Panc1 (cell line): ENCODE measurements around the gene GNAS-AS1. TPM values are rescaled to one million over a fixed set of nuclear protein-coding genes. Genes with fewer than 3 reads are reported as not detected.

ENCODE experiments used
- ATAC-seq: fragments of 200-7000 bp; cut with Tn5 transposase; 2 replicates; pipeline ENCODE4 v1.9.1; 2020; ENCODE audit warnings: mild to moderate bottlenecking, moderate library complexity
- BruUV-seq: library from RNA; stranded (reverse); fragments of 400-500 nt; replicated peaks from 2 replicates; lab custom pipeline; 2021; lab: Mats Ljungman, UMichigan
- CTCF ChIA-PET: fragments of 300-600 bp; sonication (Branson Sonifier 250); formaldehyde crosslinking; loops from one replicate; lab custom pipeline; 2022; ENCODE audit warnings: antibody characterized with exemption; lab: Charles Lee
- POLR2A ChIA-PET: fragments of 300-600 bp; sonication (Branson Sonifier 250); formaldehyde crosslinking; loops from one replicate; lab custom pipeline; 2022; ENCODE audit warnings: antibody characterized with exemption; lab: Charles Lee
- DNase-seq: peaks from one replicate; pipeline ENCODE4 v3.0.0-alpha.2; 2010; ENCODE audit warnings: low read depth, low spot score
- H3K27ac ChIP-seq: 2 replicates; pipeline ENCODE4 v1.5.1; 2011; ENCODE audit warnings: mild to moderate bottlenecking, low read length, inconsistent platforms
- H3K27me3 ChIP-seq: fragments of 200-500 bp; sonication (Bioruptor generic); 2 replicates; pipeline ENCODE4 v1.6.0; 2014; ENCODE audit warnings: low read length, inconsistent platforms; ENCODE audit not compliant: control insufficient read depth, insufficient read depth
- H3K36me3 ChIP-seq: fragments of 200-500 bp; sonication (Bioruptor generic); 2 replicates; pipeline ENCODE4 v1.5.1; 2014; ENCODE audit warnings: inconsistent platforms, mild to moderate bottlenecking, low read length, moderate library complexity; ENCODE audit not compliant: control insufficient read depth, insufficient read depth
- H3K4me1 ChIP-seq: 2 replicates; pipeline ENCODE4 v1.5.1; 2011; ENCODE audit warnings: inconsistent platforms, mild to moderate bottlenecking, low read length, moderate library complexity; ENCODE audit not compliant: control insufficient read depth, insufficient read depth
- H3K4me3 ChIP-seq, 2 experiments: 2 replicates each; pipeline ENCODE4 v1.5.1; 2011 to 2012; ENCODE audit warnings: low read depth in 2 of 2, low read length in 2 of 2, mild to moderate bottlenecking in 2 of 2, inconsistent platforms in 1 of 2, moderate library complexity in 1 of 2
- H3K9me3 ChIP-seq: fragments of 200-500 bp; sonication (Bioruptor generic); 2 replicates; pipeline ENCODE4 v1.5.1; 2014; ENCODE audit warnings: low read depth, mild to moderate bottlenecking, inconsistent platforms, low read length, moderate library complexity; ENCODE audit not compliant: control insufficient read depth, insufficient read depth
- POLR2AphosphoS5 ChIP-seq: IDR thresholded peaks from 2 replicates; pipeline ENCODE4 v1.6.1; 2012; ENCODE audit warnings: mild to moderate bottlenecking, low read depth, low read length, moderate library complexity
- SIN3A ChIP-seq: IDR thresholded peaks from 2 replicates; pipeline ENCODE4 v1.6.1; 2012; ENCODE audit warnings: low read depth, mild to moderate bottlenecking, low read length, moderate library complexity, borderline replicate concordance; ENCODE audit not compliant: insufficient read depth
- TCF7L2 ChIP-seq: IDR thresholded peaks from 2 replicates; pipeline ENCODE4 v1.6.1; 2011; ENCODE audit warnings: mild to moderate bottlenecking, low read depth, low read length, inconsistent platforms
- in situ Hi-C: cut with HindIII; loops from 2 replicates; pipeline ENCODE4 v1.10.0; 2016; ENCODE audit warnings: low sequenced_read_pairs, low pct_unique_long_range_greater_than_20kb
- intact Hi-C: fragments of 100-400 bp; cut with micrococcal nuclease; formaldehyde crosslinking; loops from one replicate; pipeline ENCODE4 v1.10.0; 2022; ENCODE audit not compliant: unreplicated experiment
- total RNA-seq: library from RNA; stranded (reverse); gene quantifications from one replicate; pipeline ENCODE4 v1.2.1, GENCODE V29; 2021; ENCODE audit not compliant: unreplicated experiment
- TF ChIP-seq, protein P1 (sequence below), 2 experiments: IDR thresholded peaks; 2 replicates each; pipeline ENCODE4 v1.6.1; 2011 to 2012; ENCODE audit warnings: low read depth in 2 of 2, control low read depth in 1 of 2, low read length in 1 of 2, mild to moderate bottlenecking in 1 of 2, moderate library complexity in 1 of 2; ENCODE audit not compliant: insufficient read depth in 1 of 2
- TF ChIP-seq, protein P2 (sequence below): fragments of 450-650 bp; IDR thresholded peaks from 2 replicates; pipeline ENCODE4 v1.5.1; 2017; ENCODE audit warnings: mild to moderate bottlenecking

GNAS-AS1 gene
- total RNA-seq, 1 experiment from 2014 or later = not detected

DNA sequence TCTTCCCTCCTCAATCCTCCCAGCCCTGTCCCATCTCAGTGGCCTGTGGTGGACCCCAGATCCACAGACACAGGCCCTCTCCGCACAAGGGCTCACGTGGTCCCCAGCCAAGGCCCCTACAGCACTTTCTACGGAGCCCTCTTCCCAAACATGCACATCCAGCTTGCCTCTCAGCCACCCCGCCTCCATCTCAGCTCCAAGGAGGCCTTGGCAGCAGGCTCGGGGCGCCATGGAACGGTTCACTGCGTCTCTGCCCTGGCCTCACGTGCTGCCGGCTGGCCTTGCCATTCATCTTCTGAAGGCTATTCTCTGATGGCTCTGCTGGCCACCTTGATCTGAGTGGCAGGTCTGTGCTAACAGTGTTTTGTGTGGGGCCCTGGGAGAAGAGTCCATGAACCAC is 33.0 kb downstream of the GNAS-AS1 start:
- TF ChIP-seq, protein P1, sequence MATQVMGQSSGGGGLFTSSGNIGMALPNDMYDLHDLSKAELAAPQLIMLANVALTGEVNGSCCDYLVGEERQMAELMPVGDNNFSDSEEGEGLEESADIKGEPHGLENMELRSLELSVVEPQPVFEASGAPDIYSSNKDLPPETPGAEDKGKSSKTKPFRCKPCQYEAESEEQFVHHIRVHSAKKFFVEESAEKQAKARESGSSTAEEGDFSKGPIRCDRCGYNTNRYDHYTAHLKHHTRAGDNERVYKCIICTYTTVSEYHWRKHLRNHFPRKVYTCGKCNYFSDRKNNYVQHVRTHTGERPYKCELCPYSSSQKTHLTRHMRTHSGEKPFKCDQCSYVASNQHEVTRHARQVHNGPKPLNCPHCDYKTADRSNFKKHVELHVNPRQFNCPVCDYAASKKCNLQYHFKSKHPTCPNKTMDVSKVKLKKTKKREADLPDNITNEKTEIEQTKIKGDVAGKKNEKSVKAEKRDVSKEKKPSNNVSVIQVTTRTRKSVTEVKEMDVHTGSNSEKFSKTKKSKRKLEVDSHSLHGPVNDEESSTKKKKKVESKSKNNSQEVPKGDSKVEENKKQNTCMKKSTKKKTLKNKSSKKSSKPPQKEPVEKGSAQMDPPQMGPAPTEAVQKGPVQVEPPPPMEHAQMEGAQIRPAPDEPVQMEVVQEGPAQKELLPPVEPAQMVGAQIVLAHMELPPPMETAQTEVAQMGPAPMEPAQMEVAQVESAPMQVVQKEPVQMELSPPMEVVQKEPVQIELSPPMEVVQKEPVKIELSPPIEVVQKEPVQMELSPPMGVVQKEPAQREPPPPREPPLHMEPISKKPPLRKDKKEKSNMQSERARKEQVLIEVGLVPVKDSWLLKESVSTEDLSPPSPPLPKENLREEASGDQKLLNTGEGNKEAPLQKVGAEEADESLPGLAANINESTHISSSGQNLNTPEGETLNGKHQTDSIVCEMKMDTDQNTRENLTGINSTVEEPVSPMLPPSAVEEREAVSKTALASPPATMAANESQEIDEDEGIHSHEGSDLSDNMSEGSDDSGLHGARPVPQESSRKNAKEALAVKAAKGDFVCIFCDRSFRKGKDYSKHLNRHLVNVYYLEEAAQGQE (IDR thresholded peaks at IDR 0.05; ENCODE audit: insufficient read depth in 1 of 2, low read depth in 2 of 2, low read length in 1 of 2) = no peak
- TF ChIP-seq SIN3A (no peak), POLR2AphosphoS5 (no peak), TCF7L2 (no peak)
- TF ChIP-seq, protein P2, sequence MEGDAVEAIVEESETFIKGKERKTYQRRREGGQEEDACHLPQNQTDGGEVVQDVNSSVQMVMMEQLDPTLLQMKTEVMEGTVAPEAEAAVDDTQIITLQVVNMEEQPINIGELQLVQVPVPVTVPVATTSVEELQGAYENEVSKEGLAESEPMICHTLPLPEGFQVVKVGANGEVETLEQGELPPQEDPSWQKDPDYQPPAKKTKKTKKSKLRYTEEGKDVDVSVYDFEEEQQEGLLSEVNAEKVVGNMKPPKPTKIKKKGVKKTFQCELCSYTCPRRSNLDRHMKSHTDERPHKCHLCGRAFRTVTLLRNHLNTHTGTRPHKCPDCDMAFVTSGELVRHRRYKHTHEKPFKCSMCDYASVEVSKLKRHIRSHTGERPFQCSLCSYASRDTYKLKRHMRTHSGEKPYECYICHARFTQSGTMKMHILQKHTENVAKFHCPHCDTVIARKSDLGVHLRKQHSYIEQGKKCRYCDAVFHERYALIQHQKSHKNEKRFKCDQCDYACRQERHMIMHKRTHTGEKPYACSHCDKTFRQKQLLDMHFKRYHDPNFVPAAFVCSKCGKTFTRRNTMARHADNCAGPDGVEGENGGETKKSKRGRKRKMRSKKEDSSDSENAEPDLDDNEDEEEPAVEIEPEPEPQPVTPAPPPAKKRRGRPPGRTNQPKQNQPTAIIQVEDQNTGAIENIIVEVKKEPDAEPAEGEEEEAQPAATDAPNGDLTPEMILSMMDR = no peak
- H3K4me1 ChIP-seq = no peaks in the 10 kb centered on the region
- H3K9me3 ChIP-seq = no peaks in the 10 kb centered on the region
- DNase-seq (no peak), ATAC-seq (no peak)
- no peaks in the 10 kb centered on the region for H3K27me3 ChIP-seq
- BruUV-seq = no TSS peak
- intact Hi-C loops = no loop called here
- ChIA-PET POLR2A (no interaction called here), CTCF (no interaction called here)
- no peak overlapping the region for H3K4me3 ChIP-seq
- in situ Hi-C loops = no loop called here
- H3K27ac ChIP-seq = no peak overlapping the region
- H3K36me3 ChIP-seq = no peaks in the 10 kb centered on the region

DNA sequence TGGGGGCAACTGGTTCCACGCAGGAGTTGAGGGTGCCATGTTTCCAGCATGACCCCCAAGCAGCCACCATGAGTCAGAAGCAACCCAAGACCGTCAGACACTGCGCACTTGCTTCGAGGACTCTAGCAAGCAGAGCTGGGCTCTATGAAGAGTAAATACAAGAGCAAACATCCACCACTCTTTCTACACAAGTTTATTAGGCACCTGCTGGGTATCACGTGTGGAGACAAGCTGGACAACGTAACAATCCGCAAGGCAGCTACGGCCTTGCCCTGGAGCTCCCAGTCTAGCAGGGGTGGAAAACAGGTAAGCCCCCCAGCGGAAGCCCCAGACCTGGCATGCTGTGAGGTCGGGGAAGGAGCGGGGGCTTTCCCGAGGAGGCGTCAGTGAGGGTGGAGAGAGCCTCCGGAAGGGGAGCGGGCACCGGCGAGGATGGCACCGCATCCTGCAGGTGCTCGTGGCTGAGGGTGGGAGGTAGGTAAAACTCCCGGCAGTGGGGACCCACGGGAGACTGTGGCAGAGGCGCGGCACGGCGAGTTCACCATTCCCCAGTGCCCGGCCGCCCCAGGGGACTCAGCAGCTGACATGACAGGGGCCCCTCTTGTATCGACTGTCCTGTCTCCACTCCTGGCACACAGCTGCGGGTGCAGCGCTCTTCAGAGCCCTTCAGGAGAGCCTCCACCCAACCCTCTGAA is 33.6 kb downstream of the GNAS-AS1 start:
- POLR2A ChIA-PET = no interaction called here
- ATAC-seq = no peak
- in situ Hi-C loops (no loop called here), intact Hi-C loops (no loop called here)
- CTCF ChIA-PET = interaction anchor here (0.6 kb wide), 1 partner anchor 23 kb away, joined by 3 read pairs; no protein-coding TSS in a partner anchor
- Histone ChIP-seq H3K4me3 (no peak overlapping the region), H3K9me3 (no peaks in the 10 kb centered on the region), H3K4me1 (no peaks in the 10 kb centered on the region), H3K36me3 (no peaks in the 10 kb centered on the region), H3K27ac (no peak overlapping the region), H3K27me3 (no peaks in the 10 kb centered on the region)
- no TSS peak for BruUV-seq
- TF ChIP-seq POLR2AphosphoS5 = no peak
- TF ChIP-seq, protein P2 = no peak
- TF ChIP-seq SIN3A = no peak
- no peak for DNase-seq
